HepG2 (cell line): Measurements from ENCODE around the gene ASB4.

ENCODE experiments used
- MZF1 ChIP-seq: sonication (generic); formaldehyde crosslinking; IDR thresholded peaks from 2 replicates; pipeline ENCODE4 v1.8.1; 2023; ENCODE audit warnings: mild to moderate bottlenecking, missing genetic modification reagents, borderline replicate concordance
- NR2F2 ChIP-seq: IDR thresholded peaks from 2 replicates; pipeline ENCODE4 v1.6.1; 2012; ENCODE audit warnings: low read depth, inconsistent platforms, borderline replicate concordance
- SIX4 ChIP-seq: sonication (generic); formaldehyde crosslinking; IDR thresholded peaks from 2 replicates; pipeline ENCODE4 v1.4.0; 2020; ENCODE audit warnings: missing genetic modification reagents
- TEAD3 ChIP-seq: optimal IDR thresholded peaks from 2 replicates; pipeline ENCODE3; 2016; ENCODE audit warnings: borderline replicate concordance
- ZFP1 ChIP-seq: IDR thresholded peaks from 2 replicates; pipeline ENCODE4 v1.6.1; 2016
- TF ChIP-seq, protein P1 (sequence below): sonication (generic); formaldehyde crosslinking; IDR thresholded peaks from 2 replicates; pipeline ENCODE4 v1.4.0; 2020; ENCODE audit warnings: missing genetic modification reagents
- TF ChIP-seq, protein P2 (sequence below): sonication (generic); formaldehyde crosslinking; conservative IDR thresholded peaks from 2 replicates; pipeline ENCODE4 v1.4.0; 2020; ENCODE audit warnings: missing genetic modification reagents
- TF ChIP-seq, protein P3 (sequence below): sonication (generic); formaldehyde crosslinking; IDR thresholded peaks from 2 replicates; pipeline ENCODE4 v1.5.1; 2020; ENCODE audit warnings: mild to moderate bottlenecking, missing genetic modification reagents
- TF ChIP-seq, protein P4 (sequence below): sonication (generic); formaldehyde crosslinking; IDR thresholded peaks from 2 replicates; pipeline ENCODE4 v1.5.0; 2020; ENCODE audit warnings: mild to moderate bottlenecking, missing genetic modification reagents, moderate library complexity

DNA sequence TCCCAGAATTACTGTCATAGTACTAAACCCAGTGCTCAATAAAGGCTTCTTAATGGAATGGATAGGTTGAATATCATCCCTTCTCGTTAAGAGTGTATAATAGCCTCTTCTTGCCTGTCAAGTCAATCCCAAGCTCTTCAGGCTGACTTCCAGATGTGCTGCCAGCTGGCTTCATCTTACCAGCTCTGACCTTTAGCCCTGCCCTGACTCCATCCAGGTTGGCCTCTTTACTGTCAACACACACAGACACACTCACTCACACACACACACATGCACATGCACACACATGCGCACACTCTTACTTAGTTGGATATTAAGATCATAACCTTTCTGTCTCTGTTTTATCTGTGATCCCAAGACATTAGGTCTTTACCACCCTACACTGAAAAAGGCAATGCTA is 49.1 kb downstream of the ASB4 start:
- TF ChIP-seq ZFP1 (CRISPR knock-in tag) (no peak), TEAD3 (CRISPR knock-in tag) (no peak), MZF1 (CRISPR knock-in tag) (no peak), SIX4 (CRISPR knock-in tag) (no peak), NR2F2 (no peak)
- TF ChIP-seq, protein P1, sequence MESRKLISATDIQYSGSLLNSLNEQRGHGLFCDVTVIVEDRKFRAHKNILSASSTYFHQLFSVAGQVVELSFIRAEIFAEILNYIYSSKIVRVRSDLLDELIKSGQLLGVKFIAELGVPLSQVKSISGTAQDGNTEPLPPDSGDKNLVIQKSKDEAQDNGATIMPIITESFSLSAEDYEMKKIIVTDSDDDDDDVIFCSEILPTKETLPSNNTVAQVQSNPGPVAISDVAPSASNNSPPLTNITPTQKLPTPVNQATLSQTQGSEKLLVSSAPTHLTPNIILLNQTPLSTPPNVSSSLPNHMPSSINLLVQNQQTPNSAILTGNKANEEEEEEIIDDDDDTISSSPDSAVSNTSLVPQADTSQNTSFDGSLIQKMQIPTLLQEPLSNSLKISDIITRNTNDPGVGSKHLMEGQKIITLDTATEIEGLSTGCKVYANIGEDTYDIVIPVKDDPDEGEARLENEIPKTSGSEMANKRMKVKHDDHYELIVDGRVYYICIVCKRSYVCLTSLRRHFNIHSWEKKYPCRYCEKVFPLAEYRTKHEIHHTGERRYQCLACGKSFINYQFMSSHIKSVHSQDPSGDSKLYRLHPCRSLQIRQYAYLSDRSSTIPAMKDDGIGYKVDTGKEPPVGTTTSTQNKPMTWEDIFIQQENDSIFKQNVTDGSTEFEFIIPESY (CRISPR knock-in tag): no peak
- TF ChIP-seq, protein P2, sequence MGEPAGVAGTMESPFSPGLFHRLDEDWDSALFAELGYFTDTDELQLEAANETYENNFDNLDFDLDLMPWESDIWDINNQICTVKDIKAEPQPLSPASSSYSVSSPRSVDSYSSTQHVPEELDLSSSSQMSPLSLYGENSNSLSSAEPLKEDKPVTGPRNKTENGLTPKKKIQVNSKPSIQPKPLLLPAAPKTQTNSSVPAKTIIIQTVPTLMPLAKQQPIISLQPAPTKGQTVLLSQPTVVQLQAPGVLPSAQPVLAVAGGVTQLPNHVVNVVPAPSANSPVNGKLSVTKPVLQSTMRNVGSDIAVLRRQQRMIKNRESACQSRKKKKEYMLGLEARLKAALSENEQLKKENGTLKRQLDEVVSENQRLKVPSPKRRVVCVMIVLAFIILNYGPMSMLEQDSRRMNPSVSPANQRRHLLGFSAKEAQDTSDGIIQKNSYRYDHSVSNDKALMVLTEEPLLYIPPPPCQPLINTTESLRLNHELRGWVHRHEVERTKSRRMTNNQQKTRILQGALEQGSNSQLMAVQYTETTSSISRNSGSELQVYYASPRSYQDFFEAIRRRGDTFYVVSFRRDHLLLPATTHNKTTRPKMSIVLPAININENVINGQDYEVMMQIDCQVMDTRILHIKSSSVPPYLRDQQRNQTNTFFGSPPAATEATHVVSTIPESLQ: no peak
- TF ChIP-seq, protein P3, sequence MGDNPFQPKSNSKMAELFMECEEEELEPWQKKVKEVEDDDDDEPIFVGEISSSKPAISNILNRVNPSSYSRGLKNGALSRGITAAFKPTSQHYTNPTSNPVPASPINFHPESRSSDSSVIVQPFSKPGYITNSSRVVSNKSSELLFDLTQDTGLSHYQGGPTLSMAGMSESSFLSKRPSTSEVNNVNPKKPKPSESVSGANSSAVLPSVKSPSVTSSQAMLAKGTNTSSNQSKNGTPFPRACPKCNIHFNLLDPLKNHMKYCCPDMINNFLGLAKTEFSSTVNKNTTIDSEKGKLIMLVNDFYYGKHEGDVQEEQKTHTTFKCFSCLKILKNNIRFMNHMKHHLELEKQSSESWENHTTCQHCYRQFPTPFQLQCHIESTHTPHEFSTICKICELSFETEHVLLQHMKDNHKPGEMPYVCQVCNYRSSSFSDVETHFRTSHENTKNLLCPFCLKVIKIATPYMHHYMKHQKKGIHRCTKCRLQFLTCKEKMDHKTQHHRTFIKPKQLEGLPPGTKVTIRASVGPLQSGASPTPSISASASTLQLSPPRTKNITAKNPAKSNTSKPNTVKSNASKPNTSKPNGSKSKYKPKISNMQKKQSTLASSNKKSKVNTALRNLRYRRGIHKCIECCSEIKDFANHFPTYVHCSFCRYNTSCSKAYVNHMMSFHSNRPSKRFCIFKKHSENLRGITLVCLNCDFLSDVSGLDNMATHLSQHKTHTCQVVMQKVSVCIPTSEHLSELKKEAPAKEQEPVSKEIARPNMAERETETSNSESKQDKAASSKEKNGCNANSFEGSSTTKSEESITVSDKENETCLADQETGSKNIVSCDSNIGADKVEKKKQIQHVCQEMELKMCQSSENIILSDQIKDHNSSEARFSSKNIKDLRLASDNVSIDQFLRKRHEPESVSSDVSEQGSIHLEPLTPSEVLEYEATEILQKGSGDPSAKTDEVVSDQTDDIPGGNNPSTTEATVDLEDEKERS (CRISPR knock-in tag): no peak
- TF ChIP-seq, protein P4, sequence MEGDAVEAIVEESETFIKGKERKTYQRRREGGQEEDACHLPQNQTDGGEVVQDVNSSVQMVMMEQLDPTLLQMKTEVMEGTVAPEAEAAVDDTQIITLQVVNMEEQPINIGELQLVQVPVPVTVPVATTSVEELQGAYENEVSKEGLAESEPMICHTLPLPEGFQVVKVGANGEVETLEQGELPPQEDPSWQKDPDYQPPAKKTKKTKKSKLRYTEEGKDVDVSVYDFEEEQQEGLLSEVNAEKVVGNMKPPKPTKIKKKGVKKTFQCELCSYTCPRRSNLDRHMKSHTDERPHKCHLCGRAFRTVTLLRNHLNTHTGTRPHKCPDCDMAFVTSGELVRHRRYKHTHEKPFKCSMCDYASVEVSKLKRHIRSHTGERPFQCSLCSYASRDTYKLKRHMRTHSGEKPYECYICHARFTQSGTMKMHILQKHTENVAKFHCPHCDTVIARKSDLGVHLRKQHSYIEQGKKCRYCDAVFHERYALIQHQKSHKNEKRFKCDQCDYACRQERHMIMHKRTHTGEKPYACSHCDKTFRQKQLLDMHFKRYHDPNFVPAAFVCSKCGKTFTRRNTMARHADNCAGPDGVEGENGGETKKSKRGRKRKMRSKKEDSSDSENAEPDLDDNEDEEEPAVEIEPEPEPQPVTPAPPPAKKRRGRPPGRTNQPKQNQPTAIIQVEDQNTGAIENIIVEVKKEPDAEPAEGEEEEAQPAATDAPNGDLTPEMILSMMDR (CRISPR knock-in tag): no peak
